Natural killer cell (primary cell): ENCODE data around the gene ARL5A. TPM values are rescaled to one million over a fixed set of nuclear protein-coding genes. Genes with fewer than 3 reads are reported as not detected.

Experiments
- ATAC-seq, 3 donors: fragments of 150-1000 bp in 2 of 3; fragments of 200-7000 bp in 1 of 3; cut with Tn5 transposase; 1 replicate in 1 of 3; 2 replicates in 2 of 3; pipeline ENCODE4 v1.10.0; 2021; ENCODE audit warnings: mild to moderate bottlenecking in 2 of 3, moderate library complexity in 2 of 3
- DNase-seq, 2 donors: peaks; one replicate each; pipeline versions ENCODE4 v3.0.0 to v3.0.0-alpha.2; 2013 to 2021; ENCODE audit warnings: mixed read lengths in 1 of 2
- H3K27ac ChIP-seq: one replicate; pipeline ENCODE4 v1.5.1; 2013; ENCODE audit warnings: mild to moderate bottlenecking, low read length
- H3K27me3 ChIP-seq: one replicate; pipeline ENCODE4 v1.6.1; 2013; ENCODE audit warnings: low read length; ENCODE audit not compliant: control insufficient read depth, insufficient read depth
- H3K36me3 ChIP-seq: one replicate; pipeline ENCODE4 v1.6.1; 2013; ENCODE audit warnings: low read length; ENCODE audit not compliant: control insufficient read depth, insufficient read depth
- H3K4me1 ChIP-seq: one replicate; pipeline ENCODE4 v1.6.1; 2013; ENCODE audit warnings: low read length; ENCODE audit not compliant: control insufficient read depth, insufficient read depth
- H3K4me3 ChIP-seq: one replicate; pipeline ENCODE4 v1.5.1; 2013; ENCODE audit warnings: low read length
- H3K9me3 ChIP-seq: one replicate; pipeline ENCODE4 v1.6.1; 2013; ENCODE audit warnings: low read length; ENCODE audit not compliant: control insufficient read depth, insufficient read depth
- H3K27ac Mint-ChIP-seq, 2 donors: one replicate each; pipeline ENCODE4 v1.8.0; 2022; ENCODE audit warnings: mild to moderate bottlenecking in 2 of 2, mixed read lengths in 2 of 2, moderate library complexity in 1 of 2
- H3K27me3 Mint-ChIP-seq, 2 donors: one replicate each; pipeline ENCODE4 v1.8.0; 2022; ENCODE audit warnings: low read depth in 2 of 2, mixed read lengths in 2 of 2
- H3K36me3 Mint-ChIP-seq: one replicate; pipeline ENCODE4 v1.8.0; 2022; ENCODE audit warnings: mixed read lengths
- H3K4me1 Mint-ChIP-seq, 2 donors: one replicate each; pipeline ENCODE4 v1.8.0; 2022; ENCODE audit warnings: mixed read lengths in 2 of 2
- H3K4me3 Mint-ChIP-seq: one replicate; pipeline ENCODE4 v1.8.0; 2022; ENCODE audit warnings: mild to moderate bottlenecking, moderate library complexity, mixed read lengths
- H3K9me3 Mint-ChIP-seq, 2 donors: one replicate each; pipeline ENCODE4 v1.8.0; 2022; ENCODE audit warnings: mixed read lengths in 2 of 2
- WGBS: methylation state at CpG from one replicate; pipeline ENCODE4 v1.1.7; 2013; ENCODE audit warnings: missing lambda C conversion rate; ENCODE audit not compliant: insufficient coverage; 5-methylcytosine and 5-hydroxymethylcytosine counted together
- intact Hi-C: fragments of 100-400 bp; cut with micrococcal nuclease; formaldehyde crosslinking; loops from one replicate; pipeline ENCODE4 v1.14.2; 2022
- total RNA-seq, 4 donors: library from RNA; stranded (reverse); fragments of 120-200 nt in 1 of 4; gene quantifications; one replicate each; pipeline versions ENCODE4 v1.2.3 to v1.2.4, GENCODE V29; 2013 to 2022
- TF ChIP-seq, protein P1 (sequence below): fragments of 200-600 bp; IDR thresholded peaks from one replicate; pipeline ENCODE4 v1.8.0; 2022; ENCODE audit warnings: antibody characterized with exemption

ARL5A gene
- total RNA-seq, 3 donors from 2014 or later (not counting 1 experiment from before 2014, with no cell fraction given): 39.9 to 58.0 (median 56.5) TPM

DNA sequence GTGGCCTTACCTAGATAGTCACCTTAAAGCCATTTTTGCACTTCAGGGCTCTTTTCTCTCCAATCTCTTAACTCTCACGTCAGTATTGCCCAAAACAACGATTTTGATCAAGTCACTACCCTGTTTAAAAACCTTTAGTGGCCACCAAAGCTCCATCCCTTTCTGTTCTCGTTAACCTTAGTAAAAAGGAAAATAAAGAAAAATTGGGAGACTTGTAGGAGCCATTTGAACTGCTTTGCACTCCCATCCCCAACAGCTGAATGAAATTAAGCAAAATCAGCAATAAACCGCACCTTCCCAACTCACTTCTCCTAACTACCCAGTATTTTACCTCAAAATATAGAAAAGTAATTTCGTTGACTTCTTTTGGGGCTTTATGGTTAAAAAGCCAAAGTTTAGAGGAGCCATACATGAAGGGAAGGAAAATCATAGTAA lies 686 bp upstream of the ARL5A start:
- H3K27ac ChIP-seq: peak overlapping the region; percentile 78
- H3K27me3 ChIP-seq: no peaks in the 10 kb centered on the region
- H3K9me3 ChIP-seq: no peaks in the 10 kb centered on the region
- H3K4me1 ChIP-seq: peaks cover 10% of the 10 kb centered on the region
- DNase-seq (no peak), ATAC-seq (no peak)
- TF ChIP-seq, protein P1, sequence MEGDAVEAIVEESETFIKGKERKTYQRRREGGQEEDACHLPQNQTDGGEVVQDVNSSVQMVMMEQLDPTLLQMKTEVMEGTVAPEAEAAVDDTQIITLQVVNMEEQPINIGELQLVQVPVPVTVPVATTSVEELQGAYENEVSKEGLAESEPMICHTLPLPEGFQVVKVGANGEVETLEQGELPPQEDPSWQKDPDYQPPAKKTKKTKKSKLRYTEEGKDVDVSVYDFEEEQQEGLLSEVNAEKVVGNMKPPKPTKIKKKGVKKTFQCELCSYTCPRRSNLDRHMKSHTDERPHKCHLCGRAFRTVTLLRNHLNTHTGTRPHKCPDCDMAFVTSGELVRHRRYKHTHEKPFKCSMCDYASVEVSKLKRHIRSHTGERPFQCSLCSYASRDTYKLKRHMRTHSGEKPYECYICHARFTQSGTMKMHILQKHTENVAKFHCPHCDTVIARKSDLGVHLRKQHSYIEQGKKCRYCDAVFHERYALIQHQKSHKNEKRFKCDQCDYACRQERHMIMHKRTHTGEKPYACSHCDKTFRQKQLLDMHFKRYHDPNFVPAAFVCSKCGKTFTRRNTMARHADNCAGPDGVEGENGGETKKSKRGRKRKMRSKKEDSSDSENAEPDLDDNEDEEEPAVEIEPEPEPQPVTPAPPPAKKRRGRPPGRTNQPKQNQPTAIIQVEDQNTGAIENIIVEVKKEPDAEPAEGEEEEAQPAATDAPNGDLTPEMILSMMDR: no peak
- peak overlapping the region; percentile 31 for H3K4me3 ChIP-seq
- Mint-ChIP-seq H3K27ac (peak overlapping the region; percentile 95 to 96), H3K4me1 (peaks cover 46 to 48% of the 10 kb centered on the region in 2 donors), H3K4me3 (peak overlapping the region; percentile 96), H3K27me3 (no peaks in the 10 kb centered on the region), H3K9me3 (no peaks in the 10 kb centered on the region), H3K36me3 (no peaks in the 10 kb centered on the region)
- no peaks in the 10 kb centered on the region for H3K36me3 ChIP-seq
- 92% methylated on average over 4 of the region's 5 CpGs for WGBS
- intact Hi-C loops: loop anchor here (5.0 kb wide), 2 partner anchors 192 to 888 kb away; partner anchors contain the start of genes ARL6IP6 and PRPF40A

DNA sequence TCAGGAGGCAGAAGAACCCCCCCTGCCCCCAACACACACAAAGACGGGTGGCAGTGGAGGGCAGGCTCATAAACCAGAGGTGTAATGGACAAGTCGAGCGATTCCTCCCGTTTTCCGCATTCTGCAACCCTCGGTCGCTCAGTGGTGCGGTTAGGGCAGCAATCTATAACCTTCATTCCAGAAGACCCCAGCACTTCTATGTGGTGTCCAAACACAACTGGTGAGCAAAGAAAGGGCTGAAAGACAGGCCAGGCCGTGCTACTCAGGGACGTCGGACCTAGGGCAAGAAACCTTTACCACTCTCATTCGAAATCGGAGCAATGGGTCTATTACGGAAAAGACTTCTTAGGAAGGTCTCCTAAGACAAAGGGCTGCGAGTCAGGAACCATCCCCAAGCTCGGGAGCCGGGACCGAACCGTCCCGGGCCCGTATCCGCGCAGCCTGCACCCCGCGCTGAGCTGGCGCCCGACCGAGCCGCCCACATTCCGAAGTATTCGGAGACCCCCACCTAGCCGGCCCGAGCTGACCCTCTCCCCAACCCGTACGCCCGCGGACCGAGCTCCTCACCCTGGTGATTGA lies 568 bp downstream of the ARL5A start:
- peaks cover 59 to 60% of the 10 kb centered on the region in 2 donors for H3K4me1 Mint-ChIP-seq
- ATAC-seq (peak; percentile 19 to 26 (median 21)), DNase-seq (peak; percentile 20 to 47)
- H3K4me3 ChIP-seq: peak overlapping the region; percentile 82
- peaks cover 15% of the 10 kb centered on the region for H3K4me1 ChIP-seq
- no peaks in the 10 kb centered on the region for H3K9me3 ChIP-seq
- H3K36me3 Mint-ChIP-seq: no peaks in the 10 kb centered on the region
- peak overlapping the region; percentile 96 for H3K4me3 Mint-ChIP-seq
- under 1% methylated on average over 38 of the region's 38 CpGs for WGBS
- intact Hi-C loops: loop anchor here (5.0 kb wide), 2 partner anchors 190 to 890 kb away; partner anchors contain the start of genes ARL6IP6 and PRPF40A
- no peaks in the 10 kb centered on the region for H3K9me3 Mint-ChIP-seq
- no peaks in the 10 kb centered on the region for H3K27me3 Mint-ChIP-seq
- TF ChIP-seq, protein P1: no peak
- peak overlapping the region; percentile 71 for H3K27ac ChIP-seq
- H3K27me3 ChIP-seq: no peaks in the 10 kb centered on the region
- H3K27ac Mint-ChIP-seq: peak overlapping the region; percentile 95 to 96
- no peaks in the 10 kb centered on the region for H3K36me3 ChIP-seq

DNA sequence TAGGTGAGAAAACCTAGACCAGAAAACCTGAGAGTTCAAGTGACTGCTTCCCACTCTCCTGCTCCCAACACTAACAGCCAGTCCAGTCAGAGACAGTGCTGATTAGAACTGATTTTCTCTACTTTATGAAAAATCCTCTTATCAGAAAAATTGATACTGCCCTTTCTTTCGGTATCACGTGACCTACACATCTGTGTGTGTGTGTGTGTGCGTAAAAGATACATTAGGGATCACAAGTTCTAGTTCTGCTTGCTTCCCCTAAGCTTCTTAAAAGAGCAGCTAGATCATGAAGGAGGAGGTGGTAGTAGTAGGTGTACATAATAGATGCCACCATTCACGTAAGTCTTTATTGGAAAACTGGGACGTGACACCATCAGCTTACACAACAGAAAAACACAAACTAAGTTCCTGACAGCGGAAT lies 1.5 kb downstream of the ARL5A start:
- Mint-ChIP-seq H3K4me3 (peak overlapping the region; percentile 96), H3K27ac (peak overlapping the region; percentile 95 to 96)
- intact Hi-C loops: loop anchor here (5.0 kb wide), 2 partner anchors 189 to 891 kb away; partner anchors contain the start of genes ARL6IP6 and PRPF40A

More for the DNA sequence above, 1.5 kb downstream of the ARL5A start:
- 64% methylated on average over 6 of the region's 6 CpGs for WGBS
- Histone ChIP-seq H3K4me3 (peak overlapping the region; percentile 82), H3K36me3 (no peaks in the 10 kb centered on the region), H3K4me1 (peaks cover 15% of the 10 kb centered on the region), H3K27ac (no peak overlapping the region), H3K9me3 (no peaks in the 10 kb centered on the region), H3K27me3 (no peaks in the 10 kb centered on the region)
- Mint-ChIP-seq H3K27me3 (no peaks in the 10 kb centered on the region), H3K4me1 (peaks cover 63 to 67% of the 10 kb centered on the region in 2 donors), H3K36me3 (no peaks in the 10 kb centered on the region), H3K9me3 (no peaks in the 10 kb centered on the region)
- no peak for ATAC-seq
- TF ChIP-seq, protein P1: no peak
- peak in 1 of 2 donors; percentile 19 for DNase-seq
